PC-9 (cell line): ENCODE measurements around the gene SGTA. TPM values are rescaled to one million over a fixed set of nuclear protein-coding genes. Genes with fewer than 3 reads are reported as not detected.

Experiments
- BruUV-seq: library from RNA; stranded (reverse); fragments of 400-500 nt; replicated peaks from 2 replicates; lab custom pipeline; 2021; lab: Mats Ljungman, UMichigan
- CTCF ChIA-PET: fragments of 300-600 bp; sonication (Branson Sonifier 250); formaldehyde crosslinking; loops from one replicate; lab custom pipeline; 2022; ENCODE audit warnings: antibody characterized with exemption; lab: Charles Lee
- POLR2A ChIA-PET: fragments of 300-600 bp; sonication (Branson Sonifier 250); formaldehyde crosslinking; loops from one replicate; lab custom pipeline; 2022; ENCODE audit warnings: antibody characterized with exemption; ENCODE audit not compliant: unreplicated experiment; lab: Charles Lee
- DNase-seq, 2 experiments: peaks; one replicate each; pipeline versions ENCODE4 v3.0.0 to v3.0.0-alpha.2; 2015 to 2022; ENCODE audit warnings: mixed read lengths in 1 of 2
- H2AFZ ChIP-seq: fragments of 200-600 bp; sonication (generic); 2 replicates; pipeline ENCODE4 v1.8.1; 2017; ENCODE audit warnings: antibody characterized with exemption
- H3F3A ChIP-seq: fragments of 200-600 bp; sonication (generic); 2 replicates; pipeline ENCODE4 v1.8.1; 2017; ENCODE audit warnings: antibody characterized with exemption, mild to moderate bottlenecking, low read depth; ENCODE audit not compliant: insufficient read depth
- H3K27ac ChIP-seq: fragments of 200-600 bp; sonication (generic); 2 replicates; pipeline ENCODE4 v1.6.1; 2016; ENCODE audit warnings: mixed run types
- H3K27me3 ChIP-seq: fragments of 200-600 bp; sonication (generic); 2 replicates; pipeline ENCODE4 v1.6.1; 2016; ENCODE audit warnings: low read depth, mixed run types; ENCODE audit not compliant: insufficient read depth
- H3K36me3 ChIP-seq: fragments of 200-600 bp; sonication (generic); 2 replicates; pipeline ENCODE4 v1.6.1; 2016; ENCODE audit warnings: low read depth, mixed run types
- H3K4me1 ChIP-seq: fragments of 200-600 bp; sonication (generic); replicated peaks from 2 replicates; pipeline ENCODE4 v1.6.1; 2016; ENCODE audit warnings: mixed run types; ENCODE audit not compliant: insufficient read depth
- H3K4me2 ChIP-seq: fragments of 200-600 bp; sonication (generic); 2 replicates; pipeline ENCODE4 v1.6.1; 2017; ENCODE audit warnings: mixed run types
- H3K4me3 ChIP-seq: fragments of 200-600 bp; sonication (generic); 2 replicates; pipeline ENCODE4 v1.6.1; 2016; ENCODE audit warnings: mixed run types
- H3K79me2 ChIP-seq: fragments of 200-600 bp; sonication (generic); 2 replicates; pipeline ENCODE4 v1.6.1; 2017; ENCODE audit warnings: low read depth, mixed run types
- H3K9me2 ChIP-seq: fragments of 200-600 bp; sonication (generic); 2 replicates; pipeline ENCODE4 v1.8.1; 2017; ENCODE audit warnings: mild to moderate bottlenecking; ENCODE audit not compliant: insufficient read depth
- H3K9me3 ChIP-seq: fragments of 200-600 bp; sonication (generic); 2 replicates; pipeline ENCODE4 v1.8.1; 2016; ENCODE audit warnings: low read depth; ENCODE audit not compliant: insufficient read depth
- H4K20me1 ChIP-seq: fragments of 200-600 bp; sonication (generic); 2 replicates; pipeline ENCODE4 v1.8.1; 2017; ENCODE audit not compliant: insufficient read depth
- CTCF ChIP-seq: fragments of 200-600 bp; sonication (generic); conservative IDR thresholded peaks from 2 replicates; pipeline ENCODE4 v1.6.1; 2017; ENCODE audit warnings: mixed run types, antibody characterized with exemption, mild to moderate bottlenecking, moderate library complexity
- EZH2 ChIP-seq: fragments of 200-600 bp; sonication (generic); IDR thresholded peaks from 2 replicates; pipeline ENCODE4 v1.8.0; 2017; ENCODE audit warnings: antibody characterized with exemption, low read depth
- intact Hi-C: fragments of 100-400 bp; cut with micrococcal nuclease; formaldehyde crosslinking; loops from one replicate; pipeline ENCODE4 v1.10.0; 2022; ENCODE audit not compliant: unreplicated experiment
- total RNA-seq: library from RNA; stranded (reverse); gene quantifications from 2 replicates; pipeline ENCODE4 v1.2.3, GENCODE V29; 2021

The SGTA gene
- total RNA-seq, 1 experiment from 2014 or later, result 40.7 TPM

DNA sequence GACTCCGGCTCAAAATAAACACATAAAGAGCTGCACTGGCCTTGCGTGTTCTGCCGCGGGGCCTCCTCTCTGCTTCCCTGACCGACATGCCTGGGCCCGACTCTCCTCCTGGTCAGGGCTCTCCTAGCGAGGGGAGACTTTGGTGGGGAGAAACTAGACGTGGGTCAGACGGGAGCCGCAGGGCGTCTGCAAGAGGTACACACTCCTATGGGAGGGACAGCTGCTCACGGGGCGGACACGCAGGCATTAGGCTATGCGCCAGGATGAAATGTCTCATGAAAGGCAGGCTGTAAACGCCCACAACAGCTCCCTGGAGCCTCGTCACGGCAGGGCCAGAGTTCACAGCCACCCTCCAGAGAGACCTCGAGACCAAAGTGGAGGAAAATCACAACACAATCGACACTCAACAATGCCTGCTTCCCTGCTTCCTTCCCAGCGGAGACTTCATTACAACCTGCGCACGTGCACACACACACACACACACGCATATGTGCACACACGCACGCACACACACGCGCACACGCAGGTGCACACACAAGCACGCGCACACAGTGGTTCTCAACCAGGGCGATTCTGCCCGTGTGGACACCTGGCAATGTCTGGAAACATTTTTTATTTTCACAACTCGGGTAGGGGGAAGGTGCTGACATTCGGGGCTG is 49.0 kb downstream of the SGTA start:
- ChIA-PET POLR2A (no interaction called here), CTCF (no interaction called here)
- no peaks in the 10 kb centered on the region for H3K9me2 ChIP-seq
- H3K4me1 ChIP-seq, result no peaks in the 10 kb centered on the region
- BruUV-seq, result no TSS peak
- DNase-seq, result no peak
- H3K27me3 ChIP-seq, result no peaks in the 10 kb centered on the region
- H4K20me1 ChIP-seq, result no peaks in the 10 kb centered on the region
- H3K27ac ChIP-seq, result no peak overlapping the region
- H2AFZ ChIP-seq, result no peak overlapping the region
- no peak overlapping the region for H3K4me3 ChIP-seq
- intact Hi-C loops, result no loop called here
- no peak overlapping the region for H3K4me2 ChIP-seq
- H3K9me3 ChIP-seq, result no peaks in the 10 kb centered on the region
- H3K36me3 ChIP-seq, result no peaks in the 10 kb centered on the region
- no peak for TF ChIP-seq EZH2
- no peak for TF ChIP-seq CTCF
- no peaks in the 10 kb centered on the region for H3F3A ChIP-seq
- no peaks in the 10 kb centered on the region for H3K79me2 ChIP-seq

DNA sequence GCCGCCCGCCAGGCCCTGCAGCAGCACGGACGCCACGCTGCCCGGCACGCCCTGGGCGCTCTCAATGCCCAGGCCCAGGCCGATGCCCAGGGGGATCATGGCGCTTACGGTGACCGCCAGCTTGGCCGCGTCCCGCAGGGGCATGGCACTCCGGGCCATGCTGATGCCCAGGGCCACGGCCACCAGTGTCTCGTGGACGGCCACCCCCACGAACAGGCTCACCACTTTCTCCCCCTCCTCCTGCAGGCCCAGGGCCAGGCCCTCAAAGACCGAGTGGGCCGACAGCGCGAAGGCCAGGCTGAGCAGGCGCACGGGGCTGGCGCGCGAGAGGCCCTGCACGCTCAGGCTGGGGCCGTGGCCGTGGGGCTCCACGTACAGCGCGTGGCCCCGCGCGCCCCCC is 50.2 kb downstream of the SGTA start:
- Histone ChIP-seq H3F3A (no peaks in the 10 kb centered on the region), H3K4me2 (no peak overlapping the region), H4K20me1 (no peaks in the 10 kb centered on the region), H2AFZ (no peak overlapping the region), H3K79me2 (no peaks in the 10 kb centered on the region), H3K9me3 (no peaks in the 10 kb centered on the region), H3K27me3 (no peaks in the 10 kb centered on the region), H3K9me2 (no peaks in the 10 kb centered on the region), H3K4me1 (peaks cover 1% of the 10 kb centered on the region; the same call in 1 of the 2 replicates), H3K36me3 (no peaks in the 10 kb centered on the region), H3K4me3 (no peak overlapping the region), H3K27ac (no peak overlapping the region)
- POLR2A ChIA-PET, result no interaction called here
- DNase-seq, result no peak
- no peak for TF ChIP-seq EZH2
- TF ChIP-seq CTCF, result no peak
- BruUV-seq, result no TSS peak
- CTCF ChIA-PET, result no interaction called here
- intact Hi-C loops, result no loop called here

GRCh38 chr19:2732157-2732725 is 50.8 kb downstream of the SGTA start:
- CTCF ChIA-PET, result no interaction called here
- no TSS peak for BruUV-seq
- H3K36me3 ChIP-seq, result no peaks in the 10 kb centered on the region

More at GRCh38 chr19:2732157-2732725, 50.8 kb downstream of the SGTA start:
- Histone ChIP-seq H3K9me3 (no peaks in the 10 kb centered on the region), H3K27me3 (no peaks in the 10 kb centered on the region), H3K79me2 (no peaks in the 10 kb centered on the region), H3K4me2 (no peak overlapping the region), H3K4me3 (no peak overlapping the region), H4K20me1 (no peaks in the 10 kb centered on the region), H3K4me1 (peaks cover 8% of the 10 kb centered on the region; the same call in 1 of the 2 replicates), H3F3A (peaks cover 3% of the 10 kb centered on the region; the same call in 1 of the 2 replicates), H3K27ac (no peak overlapping the region), H3K9me2 (no peaks in the 10 kb centered on the region), H2AFZ (no peak overlapping the region)
- intact Hi-C loops, result no loop called here
- POLR2A ChIA-PET, result no interaction called here
- DNase-seq, result no peak
- TF ChIP-seq EZH2, result no peak
- no peak for TF ChIP-seq CTCF
